ENCODE measurements around the gene MATK.

The MATK gene

DNA sequence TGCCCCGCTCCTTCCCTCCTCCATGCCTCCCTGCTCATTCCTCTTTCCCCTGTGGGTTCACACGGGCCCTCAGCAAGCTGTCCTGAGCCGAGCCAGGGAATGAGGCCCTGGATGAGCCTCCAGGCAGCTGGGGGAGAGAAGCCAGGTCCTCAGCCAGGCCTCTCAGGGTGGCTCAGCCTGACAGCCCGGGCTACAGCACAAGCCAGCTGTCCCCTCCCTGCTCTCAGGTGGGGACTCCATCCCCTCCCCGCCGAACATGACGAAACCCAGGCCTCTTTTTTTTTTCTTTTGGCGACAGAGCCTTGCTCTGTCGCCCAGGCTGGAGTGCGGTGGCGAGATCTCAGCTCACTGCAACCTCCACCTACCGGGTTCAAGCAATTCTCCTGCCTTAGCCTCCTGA lies 40.0 kb upstream of the MATK start:
- Histone ChIP-seq H3K9me3 (ENCODE audit: control insufficient read depth in 2 of 2, low read length in 2 of 2) (no peaks in the 10 kb centered on the region), H3K4me3 (ENCODE audit: low read length in 2 of 2) (no peak overlapping the region), H3K36me3 (ENCODE audit: control insufficient read depth in 2 of 2, insufficient read depth in 2 of 2, low read length in 2 of 2) (no peaks in the 10 kb centered on the region), H3K27me3 (ENCODE audit: control insufficient read depth in 2 of 2, insufficient read depth in 2 of 2, low read length in 2 of 2) (no peaks in the 10 kb centered on the region), H3K27ac (ENCODE audit: low read depth in 2 of 2, low read length in 2 of 2) (no peak overlapping the region), H3K9ac (ENCODE audit: low read depth in 1 of 2, low read length in 2 of 2) (no peak overlapping the region), H3K4me1 (ENCODE audit: control insufficient read depth in 2 of 2, insufficient read depth in 2 of 2, low read length in 2 of 2) (no peaks in the 10 kb centered on the region)

DNA sequence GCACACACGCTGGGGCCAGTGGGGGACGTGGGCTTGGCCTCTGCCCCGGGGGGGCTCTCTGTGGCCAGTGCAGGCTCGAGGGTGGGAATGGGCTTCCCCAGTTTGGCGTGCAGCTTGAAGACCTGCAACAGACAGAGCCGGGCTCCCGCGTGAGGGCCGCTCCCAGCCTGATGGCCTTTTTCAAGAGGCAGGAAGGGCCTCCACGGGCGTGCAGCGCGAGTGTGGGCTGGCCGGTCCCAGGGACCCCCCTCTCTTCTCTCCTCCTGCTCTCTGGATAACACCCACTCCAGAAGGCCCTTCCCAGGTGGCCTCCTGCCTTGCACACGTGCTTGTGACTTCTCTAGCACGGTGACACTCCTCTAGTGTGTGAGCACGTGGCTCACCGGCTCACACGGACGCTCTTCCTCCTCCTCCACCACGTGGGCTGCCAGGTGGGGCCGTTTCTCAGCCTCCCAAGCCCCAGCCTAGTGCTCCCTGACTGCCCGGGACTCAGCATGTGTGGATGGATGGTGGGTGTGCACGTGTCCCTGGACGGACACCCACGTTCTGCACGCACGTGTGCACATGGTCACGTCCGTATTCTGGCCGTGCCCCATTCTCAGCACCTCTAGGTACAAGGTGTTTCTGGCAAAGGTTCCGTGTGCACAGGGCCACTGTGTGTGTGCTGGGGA lies 39.2 kb upstream of the MATK start:
- H3K36me3 ChIP-seq (ENCODE audit: control insufficient read depth in 2 of 2, insufficient read depth in 2 of 2, low read length in 2 of 2), result no peaks in the 10 kb centered on the region
- no peak overlapping the region for H3K27ac ChIP-seq (ENCODE audit: low read depth in 2 of 2, low read length in 2 of 2)
- no peak overlapping the region for H3K4me3 ChIP-seq (ENCODE audit: low read length in 2 of 2)
- no peak overlapping the region for H3K9ac ChIP-seq (ENCODE audit: low read depth in 1 of 2, low read length in 2 of 2)
- no peaks in the 10 kb centered on the region for H3K27me3 ChIP-seq (ENCODE audit: control insufficient read depth in 2 of 2, insufficient read depth in 2 of 2, low read length in 2 of 2)
- no peaks in the 10 kb centered on the region for H3K9me3 ChIP-seq (ENCODE audit: control insufficient read depth in 2 of 2, low read length in 2 of 2)
- H3K4me1 ChIP-seq (ENCODE audit: control insufficient read depth in 2 of 2, insufficient read depth in 2 of 2, low read length in 2 of 2), result no peaks in the 10 kb centered on the region

DNA sequence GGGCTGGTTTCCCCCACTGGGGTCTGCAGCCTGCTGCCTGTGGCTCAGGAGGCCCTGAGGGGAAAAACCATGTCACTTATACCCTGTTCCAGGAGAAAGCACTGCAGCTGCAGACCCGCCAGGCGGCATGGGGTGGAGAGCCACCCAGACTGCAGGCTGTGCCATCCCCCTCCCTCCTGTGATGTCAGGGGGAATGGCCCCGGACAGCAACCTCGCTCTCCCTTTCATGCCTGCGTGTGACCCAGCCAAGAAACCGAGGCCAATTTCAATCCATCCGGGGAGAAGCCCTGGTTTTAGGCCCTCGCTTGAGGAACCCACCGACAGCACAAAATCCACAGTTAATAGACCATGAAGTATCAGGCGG lies 37.2 kb upstream of the MATK start:
- H3K27ac ChIP-seq (ENCODE audit: low read depth in 2 of 2, low read length in 2 of 2), result no peak overlapping the region
- H3K4me3 ChIP-seq (ENCODE audit: low read length in 2 of 2), result no peak overlapping the region
- no peaks in the 10 kb centered on the region for H3K4me1 ChIP-seq (ENCODE audit: control insufficient read depth in 2 of 2, insufficient read depth in 2 of 2, low read length in 2 of 2)
- H3K9ac ChIP-seq (ENCODE audit: low read depth in 1 of 2, low read length in 2 of 2), result no peak overlapping the region
- no peaks in the 10 kb centered on the region for H3K27me3 ChIP-seq (ENCODE audit: control insufficient read depth in 2 of 2, insufficient read depth in 2 of 2, low read length in 2 of 2)
- H3K36me3 ChIP-seq (ENCODE audit: control insufficient read depth in 2 of 2, insufficient read depth in 2 of 2, low read length in 2 of 2), result no peaks in the 10 kb centered on the region
- H3K9me3 ChIP-seq (ENCODE audit: control insufficient read depth in 2 of 2, low read length in 2 of 2), result no peaks in the 10 kb centered on the region

DNA sequence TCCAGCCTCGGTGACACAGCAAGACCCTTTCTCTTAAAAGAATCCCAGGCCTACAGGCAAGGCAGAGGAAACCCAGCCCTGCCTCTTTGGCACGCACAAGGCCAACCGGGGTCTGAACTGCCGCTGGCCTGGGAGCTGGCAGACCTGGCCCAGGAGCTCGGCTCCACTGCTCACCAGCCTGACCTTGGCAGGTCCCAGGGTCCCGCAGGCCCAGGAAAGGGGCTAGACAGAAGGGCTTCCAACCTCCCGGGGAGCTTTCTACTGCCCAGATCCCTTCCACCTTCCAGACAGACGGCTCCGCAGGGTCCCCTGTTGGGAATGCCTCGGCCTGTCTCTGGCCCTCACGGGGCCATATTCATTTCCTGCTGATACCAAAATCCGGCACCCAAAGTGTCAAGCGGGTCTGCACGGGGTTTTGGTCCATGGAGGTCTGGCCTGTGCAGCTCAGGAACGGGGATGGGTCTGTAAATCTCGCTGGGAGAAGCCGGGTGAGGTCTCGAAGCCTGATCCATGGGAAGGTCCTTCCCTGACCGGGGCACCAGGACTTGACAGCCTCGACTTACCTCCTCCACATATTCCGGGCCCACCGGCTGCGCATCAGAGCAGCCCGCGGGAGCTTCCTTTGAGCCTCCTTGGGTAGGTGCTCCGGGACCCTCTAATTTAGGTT lies 36.6 kb upstream of the MATK start:
- Histone ChIP-seq H3K36me3 (ENCODE audit: control insufficient read depth in 2 of 2, insufficient read depth in 2 of 2, low read length in 2 of 2) (no peaks in the 10 kb centered on the region), H3K27ac (ENCODE audit: low read depth in 2 of 2, low read length in 2 of 2) (no peak overlapping the region), H3K9ac (ENCODE audit: low read depth in 1 of 2, low read length in 2 of 2) (no peak overlapping the region), H3K27me3 (ENCODE audit: control insufficient read depth in 2 of 2, insufficient read depth in 2 of 2, low read length in 2 of 2) (no peaks in the 10 kb centered on the region), H3K4me1 (ENCODE audit: control insufficient read depth in 2 of 2, insufficient read depth in 2 of 2, low read length in 2 of 2) (no peaks in the 10 kb centered on the region), H3K9me3 (ENCODE audit: control insufficient read depth in 2 of 2, low read length in 2 of 2) (no peaks in the 10 kb centered on the region), H3K4me3 (ENCODE audit: low read length in 2 of 2) (no peak overlapping the region)

DNA sequence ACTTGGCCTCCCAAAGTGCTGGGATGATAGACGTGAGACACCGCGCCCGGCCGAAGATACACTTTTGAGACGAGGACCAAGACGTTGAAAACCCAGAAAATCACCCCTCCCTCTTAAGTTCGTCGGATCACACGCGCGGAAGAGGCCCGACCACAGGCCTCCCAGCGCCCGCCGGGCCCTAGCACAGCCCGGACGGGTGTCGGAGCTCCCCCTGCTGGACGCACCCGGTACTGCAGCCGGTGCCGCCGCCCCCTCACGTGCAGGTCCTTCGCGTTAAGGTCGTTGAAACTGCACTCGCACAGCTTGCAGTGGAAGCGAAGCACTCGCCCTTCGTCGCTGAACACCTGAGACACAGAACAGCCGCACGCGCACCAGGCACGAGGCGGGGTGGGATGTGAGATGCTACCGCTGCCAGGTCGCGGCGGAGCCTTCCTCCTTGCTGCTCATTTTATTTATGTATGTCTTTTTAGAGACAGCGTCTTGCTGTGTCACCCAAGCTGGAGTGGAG lies 35.7 kb upstream of the MATK start:
- no peaks in the 10 kb centered on the region for H3K9me3 ChIP-seq (ENCODE audit: control insufficient read depth in 2 of 2, low read length in 2 of 2)
- H3K36me3 ChIP-seq (ENCODE audit: control insufficient read depth in 2 of 2, insufficient read depth in 2 of 2, low read length in 2 of 2), result no peaks in the 10 kb centered on the region
- H3K9ac ChIP-seq (ENCODE audit: low read depth in 1 of 2, low read length in 2 of 2), result no peak overlapping the region
- H3K4me1 ChIP-seq (ENCODE audit: control insufficient read depth in 2 of 2, insufficient read depth in 2 of 2, low read length in 2 of 2), result no peaks in the 10 kb centered on the region
- H3K27ac ChIP-seq (ENCODE audit: low read depth in 2 of 2, low read length in 2 of 2), result no peak overlapping the region
- no peaks in the 10 kb centered on the region for H3K27me3 ChIP-seq (ENCODE audit: control insufficient read depth in 2 of 2, insufficient read depth in 2 of 2, low read length in 2 of 2)
- no peak overlapping the region for H3K4me3 ChIP-seq (ENCODE audit: low read length in 2 of 2)

DNA sequence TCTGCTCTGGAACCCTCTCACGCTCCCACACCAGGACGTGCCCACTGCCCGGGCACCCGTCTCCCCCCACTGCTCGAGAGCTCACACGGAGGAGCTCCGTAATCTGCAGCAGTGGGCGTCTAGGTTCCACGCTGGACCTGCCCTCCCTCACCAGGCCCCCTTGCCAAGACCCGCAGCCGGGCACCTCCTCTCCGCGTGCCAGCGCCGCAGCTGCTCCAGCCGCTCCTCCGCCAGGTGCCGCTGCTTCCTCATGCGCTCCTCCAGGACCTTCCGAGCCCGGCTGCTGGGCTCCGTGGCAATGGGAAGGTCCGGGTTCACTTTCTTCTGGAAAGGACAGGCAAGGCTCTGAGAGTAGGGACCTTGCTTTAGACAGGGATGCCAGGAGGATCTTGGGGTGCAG lies 35.0 kb upstream of the MATK start:
- no peaks in the 10 kb centered on the region for H3K4me1 ChIP-seq (ENCODE audit: control insufficient read depth in 2 of 2, insufficient read depth in 2 of 2, low read length in 2 of 2)
- no peaks in the 10 kb centered on the region for H3K27me3 ChIP-seq (ENCODE audit: control insufficient read depth in 2 of 2, insufficient read depth in 2 of 2, low read length in 2 of 2)
- no peaks in the 10 kb centered on the region for H3K36me3 ChIP-seq (ENCODE audit: control insufficient read depth in 2 of 2, insufficient read depth in 2 of 2, low read length in 2 of 2)
- H3K9ac ChIP-seq (ENCODE audit: low read depth in 1 of 2, low read length in 2 of 2), result no peak overlapping the region
- H3K27ac ChIP-seq (ENCODE audit: low read depth in 2 of 2, low read length in 2 of 2), result no peak overlapping the region
- no peaks in the 10 kb centered on the region for H3K9me3 ChIP-seq (ENCODE audit: control insufficient read depth in 2 of 2, low read length in 2 of 2)
- no peak overlapping the region for H3K4me3 ChIP-seq (ENCODE audit: low read length in 2 of 2)

DNA sequence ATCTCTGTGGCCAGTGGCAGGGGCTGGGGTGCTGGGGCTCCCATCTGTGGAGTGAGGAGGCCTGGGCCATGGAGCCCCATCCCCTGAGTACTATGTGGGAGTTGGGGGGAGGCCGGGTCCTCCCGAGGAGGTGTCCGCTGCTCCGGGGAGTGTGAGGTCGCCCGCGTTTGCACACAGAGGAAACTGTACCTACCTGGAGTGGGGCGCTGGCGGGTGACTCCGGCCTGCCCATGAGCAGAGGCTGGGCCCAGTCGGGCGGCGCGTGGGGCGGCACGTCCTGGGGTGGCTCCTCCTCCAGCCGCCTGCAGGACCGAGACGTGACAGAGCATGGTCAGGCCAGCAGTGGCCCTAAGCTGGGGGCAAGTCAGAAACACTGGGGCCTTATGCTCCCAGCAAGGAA lies 33.8 kb upstream of the MATK start:
- no peaks in the 10 kb centered on the region for H3K9me3 ChIP-seq (ENCODE audit: control insufficient read depth in 2 of 2, low read length in 2 of 2)
- no peak overlapping the region for H3K9ac ChIP-seq (ENCODE audit: low read depth in 1 of 2, low read length in 2 of 2)
- H3K4me1 ChIP-seq (ENCODE audit: control insufficient read depth in 2 of 2, insufficient read depth in 2 of 2, low read length in 2 of 2), result no peaks in the 10 kb centered on the region
- no peak overlapping the region for H3K27ac ChIP-seq (ENCODE audit: low read depth in 2 of 2, low read length in 2 of 2)
- H3K4me3 ChIP-seq (ENCODE audit: low read length in 2 of 2), result no peak overlapping the region
- H3K36me3 ChIP-seq (ENCODE audit: control insufficient read depth in 2 of 2, insufficient read depth in 2 of 2, low read length in 2 of 2), result no peaks in the 10 kb centered on the region
- H3K27me3 ChIP-seq (ENCODE audit: control insufficient read depth in 2 of 2, insufficient read depth in 2 of 2, low read length in 2 of 2), result no peaks in the 10 kb centered on the region

DNA sequence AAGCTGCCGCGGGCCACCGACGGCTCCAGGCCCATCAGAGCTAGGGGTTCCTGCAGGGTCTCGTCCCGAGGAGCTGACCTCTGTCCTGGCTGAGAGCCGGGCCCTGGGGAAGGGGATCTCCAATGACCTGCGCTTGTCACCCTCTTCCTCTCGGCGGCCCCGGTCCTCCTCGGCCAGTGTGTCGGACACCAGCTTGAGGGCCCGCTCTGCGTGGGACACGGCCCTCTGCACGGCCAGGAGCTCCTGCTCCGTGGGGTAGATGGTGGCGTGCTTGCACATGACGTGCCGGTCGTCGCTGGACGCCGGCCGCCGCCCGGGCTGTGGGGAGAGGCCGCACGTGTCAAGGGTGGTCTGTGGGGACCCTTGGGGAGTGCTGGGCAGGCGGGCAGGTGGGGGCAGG lies 32.7 kb upstream of the MATK start:
- no peaks in the 10 kb centered on the region for H3K4me1 ChIP-seq (ENCODE audit: control insufficient read depth in 2 of 2, insufficient read depth in 2 of 2, low read length in 2 of 2)
- H3K9me3 ChIP-seq (ENCODE audit: control insufficient read depth in 2 of 2, low read length in 2 of 2), result no peaks in the 10 kb centered on the region
- no peak overlapping the region for H3K9ac ChIP-seq (ENCODE audit: low read depth in 1 of 2, low read length in 2 of 2)
- no peak overlapping the region for H3K27ac ChIP-seq (ENCODE audit: low read depth in 2 of 2, low read length in 2 of 2)
- H3K4me3 ChIP-seq (ENCODE audit: low read length in 2 of 2), result no peak overlapping the region
- no peaks in the 10 kb centered on the region for H3K27me3 ChIP-seq (ENCODE audit: control insufficient read depth in 2 of 2, insufficient read depth in 2 of 2, low read length in 2 of 2)
- no peaks in the 10 kb centered on the region for H3K36me3 ChIP-seq (ENCODE audit: control insufficient read depth in 2 of 2, insufficient read depth in 2 of 2, low read length in 2 of 2)

DNA sequence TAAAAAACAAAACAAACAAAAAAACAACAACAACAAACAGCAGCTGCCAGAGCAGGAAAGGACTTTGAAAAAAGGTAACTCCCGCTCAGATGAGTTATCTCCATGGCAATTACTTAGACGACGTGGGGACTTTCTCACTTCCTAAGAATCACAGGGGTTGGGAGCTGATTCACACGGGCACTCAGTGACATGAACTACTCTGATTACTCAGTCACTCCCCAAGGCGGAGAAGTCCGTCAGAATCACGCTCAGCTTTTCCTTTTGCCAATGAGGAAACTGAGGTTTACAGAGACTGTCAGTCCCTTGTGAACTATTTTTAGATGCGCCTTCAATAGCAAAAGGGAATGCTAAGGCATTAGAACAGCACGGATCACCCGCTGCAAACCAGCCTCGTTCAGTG lies 32.3 kb upstream of the MATK start:
- no peaks in the 10 kb centered on the region for H3K9me3 ChIP-seq (ENCODE audit: control insufficient read depth in 2 of 2, low read length in 2 of 2)
- no peaks in the 10 kb centered on the region for H3K4me1 ChIP-seq (ENCODE audit: control insufficient read depth in 2 of 2, insufficient read depth in 2 of 2, low read length in 2 of 2)
- no peak overlapping the region for H3K9ac ChIP-seq (ENCODE audit: low read depth in 1 of 2, low read length in 2 of 2)
- H3K27ac ChIP-seq (ENCODE audit: low read depth in 2 of 2, low read length in 2 of 2), result no peak overlapping the region
- no peaks in the 10 kb centered on the region for H3K36me3 ChIP-seq (ENCODE audit: control insufficient read depth in 2 of 2, insufficient read depth in 2 of 2, low read length in 2 of 2)
- no peaks in the 10 kb centered on the region for H3K27me3 ChIP-seq (ENCODE audit: control insufficient read depth in 2 of 2, insufficient read depth in 2 of 2, low read length in 2 of 2)
- H3K4me3 ChIP-seq (ENCODE audit: low read length in 2 of 2), result no peak overlapping the region

DNA sequence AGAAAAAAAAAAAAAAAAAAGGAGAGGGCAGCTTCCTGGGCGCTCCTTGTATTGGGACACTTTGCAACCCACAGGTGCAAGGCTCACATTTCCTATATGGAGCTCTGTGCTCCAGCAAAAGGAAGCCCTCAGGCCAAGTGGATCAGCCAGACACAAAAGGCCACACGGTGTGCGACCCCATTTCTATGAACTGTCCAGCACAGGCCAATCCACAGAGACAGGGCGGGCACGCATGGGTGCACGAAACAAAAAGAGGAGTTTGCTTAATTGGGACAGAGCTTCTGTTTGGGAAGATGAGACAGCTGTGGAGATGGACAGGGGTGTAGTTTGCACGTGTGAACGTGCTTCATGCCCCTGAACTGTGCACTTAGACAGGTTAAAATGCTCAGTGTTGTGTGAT lies 31.6 kb upstream of the MATK start:
- no peak overlapping the region for H3K27ac ChIP-seq (ENCODE audit: low read depth in 2 of 2, low read length in 2 of 2)
- no peak overlapping the region for H3K9ac ChIP-seq (ENCODE audit: low read depth in 1 of 2, low read length in 2 of 2)
- H3K9me3 ChIP-seq (ENCODE audit: control insufficient read depth in 2 of 2, low read length in 2 of 2), result no peaks in the 10 kb centered on the region
- H3K36me3 ChIP-seq (ENCODE audit: control insufficient read depth in 2 of 2, insufficient read depth in 2 of 2, low read length in 2 of 2), result no peaks in the 10 kb centered on the region
- H3K4me3 ChIP-seq (ENCODE audit: low read length in 2 of 2), result no peak overlapping the region
- H3K27me3 ChIP-seq (ENCODE audit: control insufficient read depth in 2 of 2, insufficient read depth in 2 of 2, low read length in 2 of 2), result no peaks in the 10 kb centered on the region
- H3K4me1 ChIP-seq (ENCODE audit: control insufficient read depth in 2 of 2, insufficient read depth in 2 of 2, low read length in 2 of 2), result no peaks in the 10 kb centered on the region
